ENCODE results near the gene NAP1L4.
A peak's percentile ranks its signal among the peaks of the same experiment; 100 is the strongest.

NAP1L4 gene

DNA sequence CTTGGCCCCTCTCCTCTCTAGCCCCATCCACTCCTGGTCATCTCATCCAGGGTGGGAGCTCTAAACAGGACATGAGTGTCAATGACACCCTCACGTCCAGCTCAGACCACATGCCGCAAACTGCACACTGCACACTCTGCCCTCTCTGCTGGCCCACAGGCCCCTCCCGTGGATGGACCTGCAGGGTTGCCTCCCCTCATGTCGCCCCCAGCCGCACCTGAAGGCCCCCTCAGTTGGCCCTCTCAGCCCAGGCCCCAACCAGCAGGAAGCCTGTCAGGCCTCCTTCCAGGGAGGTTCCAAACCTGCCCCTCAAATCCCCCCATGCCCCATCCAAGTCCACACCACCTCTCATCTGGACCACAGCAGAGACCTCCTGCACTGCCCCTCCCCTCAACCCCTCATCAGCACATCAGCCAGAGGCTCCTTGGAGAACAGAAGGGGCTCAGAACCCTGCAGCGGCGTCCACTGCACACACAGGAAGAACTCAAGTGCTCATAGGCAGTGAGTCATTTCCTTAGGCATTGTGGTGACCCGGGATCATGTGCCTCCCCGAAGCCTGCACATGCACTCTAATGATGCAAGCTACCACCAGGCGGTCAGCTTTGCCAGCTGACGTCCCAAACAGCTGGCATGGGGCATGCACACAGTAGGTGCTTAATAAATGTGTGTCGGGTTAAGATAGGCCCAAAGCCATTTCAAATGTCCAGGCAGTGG, 93.6 kb downstream of the NAP1L4 start:
- peak; percentile 93 to 94 for DNase-seq (ENCODE audit: low read depth in 2 of 2)
- TF ChIP-seq, protein P1, sequence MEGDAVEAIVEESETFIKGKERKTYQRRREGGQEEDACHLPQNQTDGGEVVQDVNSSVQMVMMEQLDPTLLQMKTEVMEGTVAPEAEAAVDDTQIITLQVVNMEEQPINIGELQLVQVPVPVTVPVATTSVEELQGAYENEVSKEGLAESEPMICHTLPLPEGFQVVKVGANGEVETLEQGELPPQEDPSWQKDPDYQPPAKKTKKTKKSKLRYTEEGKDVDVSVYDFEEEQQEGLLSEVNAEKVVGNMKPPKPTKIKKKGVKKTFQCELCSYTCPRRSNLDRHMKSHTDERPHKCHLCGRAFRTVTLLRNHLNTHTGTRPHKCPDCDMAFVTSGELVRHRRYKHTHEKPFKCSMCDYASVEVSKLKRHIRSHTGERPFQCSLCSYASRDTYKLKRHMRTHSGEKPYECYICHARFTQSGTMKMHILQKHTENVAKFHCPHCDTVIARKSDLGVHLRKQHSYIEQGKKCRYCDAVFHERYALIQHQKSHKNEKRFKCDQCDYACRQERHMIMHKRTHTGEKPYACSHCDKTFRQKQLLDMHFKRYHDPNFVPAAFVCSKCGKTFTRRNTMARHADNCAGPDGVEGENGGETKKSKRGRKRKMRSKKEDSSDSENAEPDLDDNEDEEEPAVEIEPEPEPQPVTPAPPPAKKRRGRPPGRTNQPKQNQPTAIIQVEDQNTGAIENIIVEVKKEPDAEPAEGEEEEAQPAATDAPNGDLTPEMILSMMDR (IDR thresholded peaks at IDR 0.05; ENCODE audit: low read depth, low read length): no peak
- H3K4me3 ChIP-seq (replicated peaks in 1 of 2; ENCODE audit: low read depth in 2 of 2, low read length in 2 of 2): no peak overlapping the region

DNA sequence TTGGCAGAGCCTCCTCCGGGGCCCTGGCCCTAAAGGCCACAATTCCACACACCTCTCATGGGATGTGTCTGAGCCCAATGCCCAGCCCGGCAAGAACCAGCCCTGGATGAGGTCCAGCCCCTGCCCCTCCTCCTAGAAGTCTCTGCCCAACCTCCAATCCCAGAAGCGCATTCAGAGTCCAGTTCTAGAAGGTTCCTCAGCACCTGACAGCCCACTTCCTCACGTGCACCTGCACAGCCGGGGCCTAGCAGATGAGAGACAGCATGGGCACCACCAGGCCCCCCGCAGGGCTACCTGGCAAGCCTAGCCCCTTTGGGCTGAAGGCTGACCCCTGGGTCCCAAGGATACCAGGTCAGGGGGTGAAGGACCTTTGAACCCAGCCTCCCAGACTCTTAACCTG, 95.1 kb downstream of the NAP1L4 start:
- no peak overlapping the region for H3K4me3 ChIP-seq (replicated peaks in 1 of 2; ENCODE audit: low read depth in 2 of 2, low read length in 2 of 2)
- TF ChIP-seq, protein P1 (IDR thresholded peaks at IDR 0.05; ENCODE audit: low read depth, low read length): no peak
- no peak for DNase-seq (ENCODE audit: low read depth in 2 of 2)

DNA sequence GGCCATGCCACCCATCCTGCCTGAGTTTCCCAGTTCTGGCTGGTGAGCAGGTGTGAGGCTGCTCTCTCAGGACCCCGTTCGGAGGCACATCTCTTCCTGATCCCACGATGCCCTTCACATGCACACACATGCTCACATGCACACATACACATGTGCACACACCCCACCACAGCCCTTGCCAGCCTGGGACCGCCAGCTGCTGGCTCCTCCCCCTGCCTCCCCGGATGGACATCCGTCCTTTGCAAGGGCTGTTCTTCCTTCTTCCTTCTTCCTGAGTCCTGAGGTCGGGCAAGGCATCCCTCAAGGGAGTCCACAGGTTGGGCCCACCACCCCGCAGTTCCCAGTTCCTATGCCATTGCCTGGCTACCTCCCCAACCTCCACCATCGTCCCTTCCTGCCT, 96.1 kb downstream of the NAP1L4 start:
- no peak for DNase-seq (ENCODE audit: low read depth in 2 of 2)
- TF ChIP-seq, protein P1 (IDR thresholded peaks at IDR 0.05; ENCODE audit: low read depth, low read length): no peak
- H3K4me3 ChIP-seq (replicated peaks in 1 of 2; ENCODE audit: low read depth in 2 of 2, low read length in 2 of 2): no peak overlapping the region
